ENCODE data around the gene CAD. TPM values are rescaled to one million over a fixed set of nuclear protein-coding genes. Genes with fewer than 3 reads are reported as not detected.

The CAD gene
- total RNA-seq, 2 experiments from 2014 or later = 83.7 to 85.1 TPM

- no peaks in the 10 kb centered on the region for H3K9me3 Mint-ChIP-seq (ENCODE audit: insufficient read depth)
- peak overlapping the region; percentile 46 for H3K27ac Mint-ChIP-seq
- ChIA-PET CTCF (interaction anchor here (0.7 kb wide), 1 partner anchor 33 kb away, joined by 3 read pairs; no protein-coding TSS in a partner anchor), POLR2A (no interaction called here)
- no peak for DNase-seq
- H3K36me3 Mint-ChIP-seq (ENCODE audit: low read depth) = peaks cover 46% of the 10 kb centered on the region
- H3K4me1 Mint-ChIP-seq (ENCODE audit: low read depth) = peaks cover 16% of the 10 kb centered on the region
- no peak for ATAC-seq
- H3K27me3 Mint-ChIP-seq (ENCODE audit: low read depth) = no peaks in the 10 kb centered on the region
- no peak overlapping the region for H3K4me3 Mint-ChIP-seq
These were observed 14.3 kb upstream of the CAD start for GRCh38 chr2:27202854-27203253.

- H3K27ac Mint-ChIP-seq = peak overlapping the region; percentile 10
- DNase-seq = no peak
- H3K4me1 Mint-ChIP-seq (ENCODE audit: low read depth) = peaks cover 20% of the 10 kb centered on the region
- ChIA-PET CTCF (interaction anchor here (0.7 kb wide), 1 partner anchor 34 kb away, joined by 3 read pairs; no protein-coding TSS in a partner anchor), POLR2A (interaction anchor here (1.0 kb wide), 1 partner anchor 8 kb away, joined by 3 read pairs; the partner anchor contains the start of genes ATRAID and SLC5A6)
- peaks cover 47% of the 10 kb centered on the region for H3K36me3 Mint-ChIP-seq (ENCODE audit: low read depth)
- ATAC-seq = no peak
- H3K27me3 Mint-ChIP-seq (ENCODE audit: low read depth) = no peaks in the 10 kb centered on the region
- H3K9me3 Mint-ChIP-seq (ENCODE audit: insufficient read depth) = no peaks in the 10 kb centered on the region
- no peak overlapping the region for H3K4me3 Mint-ChIP-seq
These were observed 13.4 kb upstream of the CAD start for GRCh38 chr2:27203741-27204140.

GRCh38 chr2:27204566-27204965, 12.6 kb upstream of the CAD start:
- Mint-ChIP-seq H3K27me3 (ENCODE audit: low read depth) (no peaks in the 10 kb centered on the region), H3K4me3 (no peak overlapping the region), H3K9me3 (ENCODE audit: insufficient read depth) (no peaks in the 10 kb centered on the region), H3K27ac (peak overlapping the region; percentile 64), H3K36me3 (ENCODE audit: low read depth) (peaks cover 47% of the 10 kb centered on the region), H3K4me1 (ENCODE audit: low read depth) (peaks cover 26% of the 10 kb centered on the region)
- no peak for DNase-seq
- ATAC-seq = no peak
- ChIA-PET CTCF (no interaction called here), POLR2A (no interaction called here)

GRCh38 chr2:27205206-27205605, 12.0 kb upstream of the CAD start:
- H3K27ac Mint-ChIP-seq = no peak overlapping the region
- no peak for ATAC-seq

GRCh38 chr2:27206346-27206745, 10.8 kb upstream of the CAD start:
- H3K4me1 Mint-ChIP-seq (ENCODE audit: low read depth) = peaks cover 37% of the 10 kb centered on the region
- POLR2A ChIA-PET = no interaction called here
- no peaks in the 10 kb centered on the region for H3K9me3 Mint-ChIP-seq (ENCODE audit: insufficient read depth)
- no peak overlapping the region for H3K27ac Mint-ChIP-seq
- H3K27me3 Mint-ChIP-seq (ENCODE audit: low read depth) = no peaks in the 10 kb centered on the region
- peaks cover 47% of the 10 kb centered on the region for H3K36me3 Mint-ChIP-seq (ENCODE audit: low read depth)
- no peak overlapping the region for H3K4me3 Mint-ChIP-seq
- ATAC-seq (no peak), DNase-seq (no peak)
- CTCF ChIA-PET = no interaction called here

More at GRCh38 chr2:27205206-27205605, 12.0 kb upstream of the CAD start:
- CTCF ChIA-PET = no interaction called here
- DNase-seq = no peak
- peaks cover 48% of the 10 kb centered on the region for H3K36me3 Mint-ChIP-seq (ENCODE audit: low read depth)
- H3K27me3 Mint-ChIP-seq (ENCODE audit: low read depth) = no peaks in the 10 kb centered on the region
- H3K4me1 Mint-ChIP-seq (ENCODE audit: low read depth) = peaks cover 32% of the 10 kb centered on the region
- POLR2A ChIA-PET = no interaction called here
- H3K4me3 Mint-ChIP-seq = no peak overlapping the region
- H3K9me3 Mint-ChIP-seq (ENCODE audit: insufficient read depth) = no peaks in the 10 kb centered on the region

- DNase-seq (no peak), ATAC-seq (no peak)
- H3K4me1 Mint-ChIP-seq (ENCODE audit: low read depth) = peaks cover 45% of the 10 kb centered on the region
- no peaks in the 10 kb centered on the region for H3K9me3 Mint-ChIP-seq (ENCODE audit: insufficient read depth)
- H3K4me3 Mint-ChIP-seq = no peak overlapping the region
- POLR2A ChIA-PET = no interaction called here
- no peaks in the 10 kb centered on the region for H3K27me3 Mint-ChIP-seq (ENCODE audit: low read depth)
- CTCF ChIA-PET = no interaction called here
- peaks cover 47% of the 10 kb centered on the region for H3K36me3 Mint-ChIP-seq (ENCODE audit: low read depth)
- no peak overlapping the region for H3K27ac Mint-ChIP-seq
These were observed 8.6 kb upstream of the CAD start for GRCh38 chr2:27208486-27209050.

- H3K36me3 Mint-ChIP-seq (ENCODE audit: low read depth) = peaks cover 48% of the 10 kb centered on the region
- H3K4me1 Mint-ChIP-seq (ENCODE audit: low read depth) = peaks cover 44% of the 10 kb centered on the region
- no peaks in the 10 kb centered on the region for H3K9me3 Mint-ChIP-seq (ENCODE audit: insufficient read depth)
- no peaks in the 10 kb centered on the region for H3K27me3 Mint-ChIP-seq (ENCODE audit: low read depth)
- ATAC-seq = no peak
- H3K27ac Mint-ChIP-seq = peak overlapping the region; percentile 61
- peak overlapping the region; percentile 47 for H3K4me3 Mint-ChIP-seq
- no peak for DNase-seq
- ChIA-PET POLR2A (no interaction called here), CTCF (interaction anchor here (0.7 kb wide), 1 partner anchor 158 kb away, joined by 3 read pairs; no protein-coding TSS in a partner anchor)
These were observed 7.4 kb upstream of the CAD start for GRCh38 chr2:27209621-27210401.

- Mint-ChIP-seq H3K27me3 (ENCODE audit: low read depth) (no peaks in the 10 kb centered on the region), H3K4me1 (ENCODE audit: low read depth) (peaks cover 42% of the 10 kb centered on the region), H3K9me3 (ENCODE audit: insufficient read depth) (no peaks in the 10 kb centered on the region), H3K4me3 (peak overlapping the region; percentile 98), H3K36me3 (ENCODE audit: low read depth) (peaks cover 48% of the 10 kb centered on the region), H3K27ac (peak overlapping the region; percentile 91)
- POLR2A ChIA-PET = interaction anchor here (0.7 to 1.3 kb wide), 10 partner anchors 8 to 224 kb away, joined by 3 to 6 read pairs (median 3); no protein-coding TSS in a partner anchor
- no peak for ATAC-seq
- CTCF ChIA-PET = interaction anchor here (0.7 to 1.0 kb wide), 3 partner anchors 68 to 113 kb away, joined by 3 read pairs; no protein-coding TSS in a partner anchor
- no peak for DNase-seq
These were observed 5.8 kb upstream of the CAD start for GRCh38 chr2:27211241-27211942.

- peaks cover 48% of the 10 kb centered on the region for H3K36me3 Mint-ChIP-seq (ENCODE audit: low read depth)
- DNase-seq (peak; percentile 91), ATAC-seq (peak; percentile 92)
- CTCF ChIA-PET = interaction anchor here (1.0 kb wide), 1 partner anchor 79 kb away, joined by 3 read pairs; no protein-coding TSS in a partner anchor
- no peaks in the 10 kb centered on the region for H3K27me3 Mint-ChIP-seq (ENCODE audit: low read depth)
- peak within 1 kb of the TSS; percentile 99 for H3K27ac Mint-ChIP-seq
- H3K4me3 Mint-ChIP-seq = peak within 1 kb of the TSS; percentile 98
- H3K4me1 Mint-ChIP-seq (ENCODE audit: low read depth) = peaks cover 49% of the 10 kb centered on the region
- POLR2A ChIA-PET = interaction anchor here (0.7 to 1.3 kb wide), 11 partner anchors 8 to 224 kb away, joined by 3 to 6 read pairs (median 3); no protein-coding TSS in a partner anchor
- H3K9me3 Mint-ChIP-seq (ENCODE audit: insufficient read depth) = no peaks in the 10 kb centered on the region
These were observed 5.1 kb upstream of the CAD start, which contains the start of the genes ATRAID and SLC5A6 for GRCh38 chr2:27211943-27212625. Gene ATRAID, plus strand, starts transcription at chr2:27212041. Its CDS starts 328 bp downstream, at chr2:27212369. Gene SLC5A6, minus strand, starts transcription at chr2:27212268. Its CDS starts 4,618 bp downstream, at chr2:27207650.

GRCh38 chr2:27212626-27213471, 4.3 kb upstream of the CAD start:
- H3K9me3 Mint-ChIP-seq (ENCODE audit: insufficient read depth) = no peaks in the 10 kb centered on the region
- H3K27ac Mint-ChIP-seq = peak overlapping the region; percentile 99
- ChIA-PET POLR2A (interaction anchor here (0.6 to 1.3 kb wide), 13 partner anchors 9 to 163 kb away, joined by 3 to 6 read pairs (median 3); partner anchors contain the start of gene AGBL5), CTCF (interaction anchor here (0.8 to 1.2 kb wide), 5 partner anchors 67 to 251 kb away, joined by 3 to 5 read pairs (median 4); no protein-coding TSS in a partner anchor)
- H3K4me1 Mint-ChIP-seq (ENCODE audit: low read depth) = peaks cover 53% of the 10 kb centered on the region
- ATAC-seq (peak; percentile 31), DNase-seq (peak; percentile 74)
- H3K27me3 Mint-ChIP-seq (ENCODE audit: low read depth) = no peaks in the 10 kb centered on the region
- peak overlapping the region; percentile 98 for H3K4me3 Mint-ChIP-seq
- peaks cover 49% of the 10 kb centered on the region for H3K36me3 Mint-ChIP-seq (ENCODE audit: low read depth)

All from activated CD8-positive, alpha-beta T cell treated with anti-CD3 and anti-CD28 coated beads, Interleukin-2, amount 10 ng/mL, durations not matched to agents 7 days and 5 days (primary cell).